B cell (primary cell): ENCODE data around the gene SLC43A3.

Experiments used
- EZH2 ChIP-seq: IDR thresholded peaks from 2 replicates; pipeline ENCODE4 v1.6.1; 2012; ENCODE audit warnings: borderline replicate concordance, low read depth, mild to moderate bottlenecking, moderate library complexity, low read length; ENCODE audit not compliant: insufficient read depth, poor library complexity, severe bottlenecking
- TF ChIP-seq, protein P1 (sequence below): fragments of 200-600 bp; IDR thresholded peaks from one replicate; pipeline ENCODE4 v1.8.0; 2022; ENCODE audit warnings: antibody characterized with exemption, mild to moderate bottlenecking

GRCh38 chr11:57466680-57467079, 39.8 kb upstream of the SLC43A3 start:
- TF ChIP-seq EZH2, result no peak
- TF ChIP-seq, protein P1, sequence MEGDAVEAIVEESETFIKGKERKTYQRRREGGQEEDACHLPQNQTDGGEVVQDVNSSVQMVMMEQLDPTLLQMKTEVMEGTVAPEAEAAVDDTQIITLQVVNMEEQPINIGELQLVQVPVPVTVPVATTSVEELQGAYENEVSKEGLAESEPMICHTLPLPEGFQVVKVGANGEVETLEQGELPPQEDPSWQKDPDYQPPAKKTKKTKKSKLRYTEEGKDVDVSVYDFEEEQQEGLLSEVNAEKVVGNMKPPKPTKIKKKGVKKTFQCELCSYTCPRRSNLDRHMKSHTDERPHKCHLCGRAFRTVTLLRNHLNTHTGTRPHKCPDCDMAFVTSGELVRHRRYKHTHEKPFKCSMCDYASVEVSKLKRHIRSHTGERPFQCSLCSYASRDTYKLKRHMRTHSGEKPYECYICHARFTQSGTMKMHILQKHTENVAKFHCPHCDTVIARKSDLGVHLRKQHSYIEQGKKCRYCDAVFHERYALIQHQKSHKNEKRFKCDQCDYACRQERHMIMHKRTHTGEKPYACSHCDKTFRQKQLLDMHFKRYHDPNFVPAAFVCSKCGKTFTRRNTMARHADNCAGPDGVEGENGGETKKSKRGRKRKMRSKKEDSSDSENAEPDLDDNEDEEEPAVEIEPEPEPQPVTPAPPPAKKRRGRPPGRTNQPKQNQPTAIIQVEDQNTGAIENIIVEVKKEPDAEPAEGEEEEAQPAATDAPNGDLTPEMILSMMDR, result no peak
